Measurements from ENCODE around the gene PHOX2B. TPM values are rescaled to one million over a fixed set of nuclear protein-coding genes. Genes with fewer than 3 reads are reported as not detected.

Gene PHOX2B
- total RNA-seq (not detected), total RNA-seq (0 reads per million in 29 experiments)
- not detected for total RNA-seq (2013)

DNA sequence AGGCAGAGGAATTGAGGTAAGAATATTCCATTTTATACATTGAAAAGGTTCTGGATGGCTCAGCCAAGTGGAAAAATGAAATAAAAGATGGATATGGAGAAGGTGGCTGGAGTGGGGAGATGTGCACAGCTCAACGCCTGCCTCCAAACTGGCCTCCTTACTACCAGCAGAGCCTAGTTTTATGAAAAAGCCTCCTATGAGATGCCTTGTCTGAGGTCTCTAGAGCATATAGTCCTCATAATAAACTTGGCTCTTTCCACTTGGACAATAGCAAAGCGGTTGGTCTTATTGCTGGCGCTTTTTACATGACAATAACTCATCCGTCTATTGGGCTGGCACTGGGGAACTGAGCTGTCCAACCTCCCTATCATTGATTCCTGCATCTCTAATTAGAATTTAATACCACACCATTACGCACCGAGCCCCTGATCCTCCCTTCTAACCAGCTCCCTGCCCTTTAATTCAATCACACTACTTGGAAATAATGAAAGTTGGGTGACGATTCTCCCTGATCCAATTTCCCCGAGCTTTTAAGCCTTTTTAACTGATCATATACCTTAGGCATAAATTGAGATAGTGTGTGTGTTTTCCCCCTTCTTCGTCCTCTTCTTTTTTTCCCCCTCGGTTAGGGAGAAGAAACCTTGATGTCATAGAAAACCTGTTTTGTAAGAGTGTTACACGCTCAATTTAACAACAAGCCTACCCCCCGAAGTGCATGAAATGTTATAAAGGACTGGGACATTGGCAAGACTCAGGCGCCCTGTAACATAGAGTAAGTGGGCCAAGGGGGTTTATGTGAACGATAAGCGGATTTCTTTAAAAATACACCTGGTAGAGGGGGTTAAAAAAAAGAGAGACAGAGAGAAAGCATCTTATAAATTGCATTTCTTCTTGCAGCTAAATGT is at the start of gene PHOX2B:
Gene PHOX2B (minus strand): TSS at position 155 of the 905 bp plus-strand sequence. CDS start 115 bp downstream, at position 40.
- no peaks in the 10 kb centered on the region for H3K9me3 Mint-ChIP-seq
- no peaks in the 10 kb centered on the region for H3K9me3 ChIP-seq
- H3K27me3 Mint-ChIP-seq = peaks cover 66 to 85% of the 10 kb centered on the region in 2 donors
- no peak within 1 kb of the TSS for H3K4me3 Mint-ChIP-seq
- H3K4me3 ChIP-seq (ENCODE audit: control insufficient read depth in 1 of 2, extremely low read depth in 1 of 2, low read length in 1 of 2) = no peak within 1 kb of the TSS
- POLR2A ChIA-PET = no interaction called here
- H3K36me3 Mint-ChIP-seq = no peaks in the 10 kb centered on the region
- no peaks in the 10 kb centered on the region for H3K36me3 ChIP-seq (ENCODE audit: control insufficient read depth in 2 of 2, extremely low read depth in 1 of 2, insufficient read depth in 1 of 2, low read length in 1 of 2)
- H3K4me1 ChIP-seq (ENCODE audit: control insufficient read depth in 1 of 2, extremely low read depth in 1 of 2, insufficient read depth in 2 of 2, low read length in 2 of 2) = no peaks in the 10 kb centered on the region
- ATAC-seq (replicated peaks in 1 of 4) (no peak), DNase-seq (no peak)
- no peak within 1 kb of the TSS for H3K27ac Mint-ChIP-seq
- WGBS (ENCODE audit: insufficient coverage) = 13% methylated on average over 3 of the region's 15 CpGs
- CTCF ChIA-PET = no interaction called here
- H3K27ac ChIP-seq (ENCODE audit: low read length) = no peak within 1 kb of the TSS
- H3K27me3 ChIP-seq (replicated peaks in 1 of 2; ENCODE audit: control insufficient read depth in 2 of 2, extremely low read depth in 1 of 2, insufficient read depth in 2 of 2, low read length in 1 of 2) = peaks cover 23 to 62% of the 10 kb centered on the region in 2 experiments
- H3K4me1 Mint-ChIP-seq = peaks cover 0 to 7% (median 0%) of the 10 kb centered on the region in 3 donors

- Mint-ChIP-seq H3K36me3 (no peaks in the 10 kb centered on the region), H3K9me3 (no peaks in the 10 kb centered on the region), H3K4me1 (no peaks in the 10 kb centered on the region), H3K27me3 (peaks cover 2 to 17% of the 10 kb centered on the region in 2 donors), H3K4me3 (no peak overlapping the region), H3K27ac (no peak overlapping the region)
- H3K4me3 ChIP-seq (ENCODE audit: control insufficient read depth in 1 of 2, extremely low read depth in 1 of 2, low read length in 1 of 2) = no peak overlapping the region
- H3K27ac ChIP-seq (ENCODE audit: low read length) = no peak overlapping the region
- no peaks in the 10 kb centered on the region for H3K36me3 ChIP-seq (ENCODE audit: control insufficient read depth in 2 of 2, extremely low read depth in 1 of 2, insufficient read depth in 1 of 2, low read length in 1 of 2)
- ChIA-PET CTCF (no interaction called here), POLR2A (no interaction called here)
- H3K4me1 ChIP-seq (ENCODE audit: control insufficient read depth in 1 of 2, extremely low read depth in 1 of 2, insufficient read depth in 2 of 2, low read length in 2 of 2) = no peaks in the 10 kb centered on the region
- WGBS (ENCODE audit: insufficient coverage) = no CpG with 5 or more reads among the region's 2 CpGs
- H3K9me3 ChIP-seq = no peaks in the 10 kb centered on the region
- no peak for ATAC-seq (replicated peaks in 1 of 4)
- peaks cover 2 to 6% of the 10 kb centered on the region in 2 experiments for H3K27me3 ChIP-seq (replicated peaks in 1 of 2; ENCODE audit: control insufficient read depth in 2 of 2, extremely low read depth in 1 of 2, insufficient read depth in 2 of 2, low read length in 1 of 2)
- no peak for DNase-seq
Measured at GRCh38 chr4:41797260-41797659, 48.7 kb upstream of the PHOX2B start.

GRCh38 chr4:41796545-41797210 is 48.2 kb upstream of the PHOX2B start:
- Histone ChIP-seq H3K27ac (ENCODE audit: low read length) (no peak overlapping the region), H3K4me3 (ENCODE audit: control insufficient read depth in 1 of 2, extremely low read depth in 1 of 2, low read length in 1 of 2) (no peak overlapping the region), H3K4me1 (ENCODE audit: control insufficient read depth in 1 of 2, extremely low read depth in 1 of 2, insufficient read depth in 2 of 2, low read length in 2 of 2) (no peaks in the 10 kb centered on the region), H3K27me3 (replicated peaks in 1 of 2; ENCODE audit: control insufficient read depth in 2 of 2, extremely low read depth in 1 of 2, insufficient read depth in 2 of 2, low read length in 1 of 2) (peaks cover 2 to 6% of the 10 kb centered on the region in 2 experiments), H3K36me3 (ENCODE audit: control insufficient read depth in 2 of 2, extremely low read depth in 1 of 2, insufficient read depth in 1 of 2, low read length in 1 of 2) (no peaks in the 10 kb centered on the region), H3K9me3 (no peaks in the 10 kb centered on the region)
- no peak overlapping the region for H3K4me3 Mint-ChIP-seq
- 39% methylated on average over 4 of the region's 8 CpGs for WGBS (ENCODE audit: insufficient coverage)
- ATAC-seq (replicated peaks in 1 of 4) (no peak), DNase-seq (no peak)
- no peaks in the 10 kb centered on the region for H3K9me3 Mint-ChIP-seq
- H3K36me3 Mint-ChIP-seq = no peaks in the 10 kb centered on the region
- H3K27me3 Mint-ChIP-seq = peaks cover 2 to 18% of the 10 kb centered on the region in 2 donors
- no peaks in the 10 kb centered on the region for H3K4me1 Mint-ChIP-seq
- H3K27ac Mint-ChIP-seq = no peak overlapping the region
- ChIA-PET POLR2A (no interaction called here), CTCF (no interaction called here)

GRCh38 chr4:41795796-41796385 is 47.4 kb upstream of the PHOX2B start:
- ChIA-PET POLR2A (no interaction called here), CTCF (no interaction called here)
- Histone ChIP-seq H3K4me1 (ENCODE audit: control insufficient read depth in 1 of 2, extremely low read depth in 1 of 2, insufficient read depth in 2 of 2, low read length in 2 of 2) (no peaks in the 10 kb centered on the region), H3K27ac (ENCODE audit: low read length) (no peak overlapping the region), H3K27me3 (replicated peaks in 1 of 2; ENCODE audit: control insufficient read depth in 2 of 2, extremely low read depth in 1 of 2, insufficient read depth in 2 of 2, low read length in 1 of 2) (peaks cover 2 to 6% of the 10 kb centered on the region in 2 experiments), H3K9me3 (no peaks in the 10 kb centered on the region), H3K4me3 (ENCODE audit: control insufficient read depth in 1 of 2, extremely low read depth in 1 of 2, low read length in 1 of 2) (no peak overlapping the region), H3K36me3 (ENCODE audit: control insufficient read depth in 2 of 2, extremely low read depth in 1 of 2, insufficient read depth in 1 of 2, low read length in 1 of 2) (no peaks in the 10 kb centered on the region)
- no peak for DNase-seq
- ATAC-seq (replicated peaks in 1 of 4) = no peak
- Mint-ChIP-seq H3K36me3 (no peaks in the 10 kb centered on the region), H3K27ac (no peak overlapping the region), H3K4me1 (no peaks in the 10 kb centered on the region), H3K27me3 (peaks cover 5 to 24% of the 10 kb centered on the region in 2 donors), H3K9me3 (no peaks in the 10 kb centered on the region), H3K4me3 (no peak overlapping the region)
- WGBS (ENCODE audit: insufficient coverage) = 14% methylated on average over 2 of the region's 2 CpGs

GRCh38 chr4:41792166-41792565 is 43.6 kb upstream of the PHOX2B start:
- Histone ChIP-seq H3K4me3 (ENCODE audit: control insufficient read depth in 1 of 2, extremely low read depth in 1 of 2, low read length in 1 of 2) (no peak overlapping the region), H3K27me3 (replicated peaks in 1 of 2; ENCODE audit: control insufficient read depth in 2 of 2, extremely low read depth in 1 of 2, insufficient read depth in 2 of 2, low read length in 1 of 2) (peaks cover 2 to 6% of the 10 kb centered on the region in 2 experiments), H3K27ac (ENCODE audit: low read length) (no peak overlapping the region), H3K36me3 (ENCODE audit: control insufficient read depth in 2 of 2, extremely low read depth in 1 of 2, insufficient read depth in 1 of 2, low read length in 1 of 2) (no peaks in the 10 kb centered on the region), H3K9me3 (no peaks in the 10 kb centered on the region), H3K4me1 (ENCODE audit: control insufficient read depth in 1 of 2, extremely low read depth in 1 of 2, insufficient read depth in 2 of 2, low read length in 2 of 2) (no peaks in the 10 kb centered on the region)
- H3K4me3 Mint-ChIP-seq = no peak overlapping the region
- H3K9me3 Mint-ChIP-seq = no peaks in the 10 kb centered on the region
- ATAC-seq (replicated peaks in 1 of 4) = no peak
- WGBS (ENCODE audit: insufficient coverage) = 19% methylated on average over 3 of the region's 3 CpGs
- DNase-seq = no peak
- ChIA-PET POLR2A (no interaction called here), CTCF (no interaction called here)
- no peaks in the 10 kb centered on the region for H3K4me1 Mint-ChIP-seq
- H3K27ac Mint-ChIP-seq = no peak overlapping the region
- H3K27me3 Mint-ChIP-seq = peaks cover 8 to 39% of the 10 kb centered on the region in 2 donors
- no peaks in the 10 kb centered on the region for H3K36me3 Mint-ChIP-seq

DNA sequence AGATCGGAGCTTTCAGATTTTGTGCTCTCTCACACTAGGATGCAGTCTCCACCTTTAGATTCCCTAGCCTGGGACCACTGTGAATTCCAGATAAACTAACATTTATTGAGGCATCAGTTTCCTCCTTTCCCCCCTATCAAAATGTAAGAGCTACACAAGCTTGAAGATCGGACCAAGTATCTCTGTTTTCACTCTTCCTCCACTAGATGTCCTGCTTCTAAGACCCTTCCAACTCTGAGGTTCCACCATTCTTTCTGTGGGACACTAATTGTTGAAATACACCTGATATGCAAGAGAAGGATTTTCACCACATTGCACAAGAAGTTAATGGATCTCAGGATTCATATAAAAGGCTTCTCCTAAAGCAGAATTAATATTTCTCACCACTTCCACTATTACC is 43.0 kb upstream of the PHOX2B start:
- peaks cover 8 to 39% of the 10 kb centered on the region in 2 donors for H3K27me3 Mint-ChIP-seq
- ChIA-PET POLR2A (no interaction called here), CTCF (no interaction called here)
- Histone ChIP-seq H3K4me3 (ENCODE audit: control insufficient read depth in 1 of 2, extremely low read depth in 1 of 2, low read length in 1 of 2) (no peak overlapping the region), H3K36me3 (ENCODE audit: control insufficient read depth in 2 of 2, extremely low read depth in 1 of 2, insufficient read depth in 1 of 2, low read length in 1 of 2) (no peaks in the 10 kb centered on the region), H3K27me3 (replicated peaks in 1 of 2; ENCODE audit: control insufficient read depth in 2 of 2, extremely low read depth in 1 of 2, insufficient read depth in 2 of 2, low read length in 1 of 2) (peaks cover 0 to 3% of the 10 kb centered on the region in 2 experiments), H3K4me1 (ENCODE audit: control insufficient read depth in 1 of 2, extremely low read depth in 1 of 2, insufficient read depth in 2 of 2, low read length in 2 of 2) (no peaks in the 10 kb centered on the region), H3K27ac (ENCODE audit: low read length) (no peak overlapping the region), H3K9me3 (no peaks in the 10 kb centered on the region)
- no peak overlapping the region for H3K4me3 Mint-ChIP-seq
- no peaks in the 10 kb centered on the region for H3K4me1 Mint-ChIP-seq
- WGBS (ENCODE audit: insufficient coverage) = 100% methylated on average over 1 of the region's 2 CpGs
- DNase-seq (no peak), ATAC-seq (replicated peaks in 1 of 4) (no peak)
- H3K27ac Mint-ChIP-seq = no peak overlapping the region
- peaks cover 0 to 2% (median 0%) of the 10 kb centered on the region in 3 donors for H3K9me3 Mint-ChIP-seq
- no peaks in the 10 kb centered on the region for H3K36me3 Mint-ChIP-seq
